Left ventricle myocardium inferior (tissue), 1 donor: ENCODE results near the gene SCTR. TPM values are rescaled to one million over a fixed set of nuclear protein-coding genes. Genes with fewer than 3 reads are reported as not detected.

Experiments
- DNase-seq: peaks from one replicate; pipeline ENCODE4 v3.0.0-alpha.2; 2020
- H3K27ac ChIP-seq: fragments of 200-600 bp; replicated peaks from 2 replicates; pipeline ENCODE4 v1.8.0; 2021
- H3K27me3 ChIP-seq: fragments of 200-600 bp; 2 replicates; pipeline ENCODE4 v1.8.0; 2021; ENCODE audit warnings: low read depth
- H3K36me3 ChIP-seq: fragments of 200-600 bp; 2 replicates; pipeline ENCODE4 v1.8.0; 2021
- H3K4me1 ChIP-seq: fragments of 200-600 bp; 2 replicates; pipeline ENCODE4 v1.8.0; 2021
- H3K4me3 ChIP-seq: fragments of 200-600 bp; 2 replicates; pipeline ENCODE4 v1.8.0; 2021; ENCODE audit warnings: mild to moderate bottlenecking, moderate library complexity
- H3K9me3 ChIP-seq: fragments of 200-600 bp; replicated peaks from 2 replicates; pipeline ENCODE4 v1.8.0; 2021
- CTCF ChIP-seq: fragments of 200-600 bp; IDR thresholded peaks from 2 replicates; pipeline ENCODE4 v1.8.0; 2021; ENCODE audit warnings: antibody characterized with exemption, mild to moderate bottlenecking, borderline replicate concordance
- intact Hi-C: fragments of 100-400 bp; cut with micrococcal nuclease; formaldehyde crosslinking; loops from one replicate; pipeline ENCODE4 v1.11.0; 2022
- total RNA-seq: library from RNA; stranded (reverse); fragmentation: NEBNext Ultra II Directional; extraction: Animal tissue kit (Norgen Biotek cat#: 25700); gene quantifications from one replicate; pipeline ENCODE4 v1.2.1, GENCODE V29; 2021
- donor health status: DM: no; HTN: yes; CAD: no; lungs with severe emphysema.

The SCTR gene
- total RNA-seq, 1 donor from 2014 or later = 1.2 TPM

- H3K27me3 ChIP-seq = no peaks in the 10 kb centered on the region
- intact Hi-C loops = no loop called here
- H3K9me3 ChIP-seq = no peaks in the 10 kb centered on the region
- H3K4me3 ChIP-seq = no peak overlapping the region
- H3K36me3 ChIP-seq = no peaks in the 10 kb centered on the region
- H3K27ac ChIP-seq = no peak overlapping the region
- DNase-seq = no peak
- TF ChIP-seq CTCF = no peak
- peaks cover 10% of the 10 kb centered on the region for H3K4me1 ChIP-seq
Measured at GRCh38 chr2:119425119-119425405, 99.2 kb downstream of the SCTR start.

- no peak overlapping the region for H3K4me3 ChIP-seq
- H3K27ac ChIP-seq = no peak overlapping the region
- peaks cover 10% of the 10 kb centered on the region for H3K4me1 ChIP-seq
- TF ChIP-seq CTCF = no peak
- intact Hi-C loops = no loop called here
- DNase-seq = no peak
- H3K27me3 ChIP-seq = no peaks in the 10 kb centered on the region
- no peaks in the 10 kb centered on the region for H3K36me3 ChIP-seq
- no peaks in the 10 kb centered on the region for H3K9me3 ChIP-seq
Measured at GRCh38 chr2:119424284-119425118, 99.8 kb downstream of the SCTR start.

GRCh38 chr2:119423811-119424210 is 100.5 kb downstream of the SCTR start:
- Histone ChIP-seq H3K9me3 (no peaks in the 10 kb centered on the region), H3K27ac (no peak overlapping the region), H3K4me1 (peaks cover 10% of the 10 kb centered on the region), H3K36me3 (no peaks in the 10 kb centered on the region), H3K4me3 (no peak overlapping the region), H3K27me3 (no peaks in the 10 kb centered on the region)
- intact Hi-C loops = no loop called here
- no peak for TF ChIP-seq CTCF
- no peak for DNase-seq

- Histone ChIP-seq H3K36me3 (no peaks in the 10 kb centered on the region), H3K4me1 (peaks cover 10% of the 10 kb centered on the region), H3K27ac (no peak overlapping the region), H3K4me3 (no peak overlapping the region), H3K27me3 (no peaks in the 10 kb centered on the region), H3K9me3 (no peaks in the 10 kb centered on the region)
- intact Hi-C loops = no loop called here
- DNase-seq = no peak
- TF ChIP-seq CTCF = no peak
Measured at GRCh38 chr2:119423108-119423444, 101.2 kb downstream of the SCTR start.

- no peak for DNase-seq
- Histone ChIP-seq H3K4me1 (peaks cover 10% of the 10 kb centered on the region), H3K27ac (no peak overlapping the region), H3K36me3 (no peaks in the 10 kb centered on the region), H3K4me3 (no peak overlapping the region), H3K27me3 (no peaks in the 10 kb centered on the region), H3K9me3 (no peaks in the 10 kb centered on the region)
- intact Hi-C loops = no loop called here
- no peak for TF ChIP-seq CTCF
Measured at GRCh38 chr2:119422360-119423107, 101.7 kb downstream of the SCTR start.
